Heart left ventricle (tissue), 16 donors: Measurements from ENCODE around the gene CLGN. TPM values are rescaled to one million over a fixed set of nuclear protein-coding genes. Genes with fewer than 3 reads are reported as not detected.
A peak's percentile ranks its signal among the peaks of the same experiment; 100 is the strongest.

Experiments used
- ATAC-seq, 4 donors: fragments of 200-7000 bp; cut with Tn5 transposase; one replicate each; pipeline ENCODE4 v1.9.1; 2020 to 2022; ENCODE audit warnings: moderate library complexity in 4 of 4, mild to moderate bottlenecking in 3 of 4, moderate number of reproducible peaks in 1 of 4
- DNase-seq, 5 donors: peaks; one replicate each; pipeline ENCODE4 v3.0.0-alpha.2; 2020
- H3K27ac ChIP-seq, 12 donors: fragments of 200-600 bp; sonication (generic) in 4 of 12; one replicate each; pipeline versions ENCODE4 v1.5.0 to v1.8.0; 2016 to 2022; ENCODE audit warnings: mild to moderate bottlenecking in 2 of 12
- H3K27me3 ChIP-seq, 9 donors: fragments of 200-600 bp; sonication (generic) in 2 of 9; one replicate each; pipeline versions ENCODE4 v1.5.1 to v1.8.0; 2016 to 2022; ENCODE audit warnings: mild to moderate bottlenecking in 3 of 9
- H3K36me3 ChIP-seq, 9 donors: fragments of 200-600 bp; sonication (generic) in 2 of 9; one replicate each; pipeline versions ENCODE4 v1.5.0 to v1.8.0; 2018 to 2022; ENCODE audit warnings: mild to moderate bottlenecking in 2 of 9
- H3K4me1 ChIP-seq, 12 donors: fragments of 200-600 bp; sonication (generic) in 4 of 12; one replicate each; pipeline versions ENCODE4 v1.5.0 to v1.8.0; 2016 to 2022; ENCODE audit warnings: mild to moderate bottlenecking in 3 of 12
- H3K4me3 ChIP-seq, 12 donors: fragments of 200-600 bp; sonication (generic) in 4 of 12; one replicate each; pipeline versions ENCODE4 v1.5.0 to v1.8.0; 2017 to 2022; ENCODE audit warnings: mild to moderate bottlenecking in 9 of 12, moderate library complexity in 4 of 12
- H3K9me3 ChIP-seq, 12 donors: fragments of 200-600 bp; sonication (generic) in 4 of 12; one replicate each; pipeline versions ENCODE4 v1.5.0 to v1.8.0; 2016 to 2022; ENCODE audit warnings: mild to moderate bottlenecking in 1 of 12
- CTCF ChIP-seq, 12 donors: fragments of 200-600 bp; sonication (generic) in 4 of 12; IDR thresholded peaks; one replicate each; pipeline versions ENCODE4 v1.5.0 to v1.8.0; 2018 to 2022; ENCODE audit warnings: antibody characterized with exemption in 12 of 12, mild to moderate bottlenecking in 5 of 12
- POLR2A ChIP-seq, 2 donors: fragments of 450-650 bp; IDR thresholded peaks; one replicate each; pipeline ENCODE4 v1.6.1; 2017; ENCODE audit warnings: antibody characterized with exemption in 2 of 2, mild to moderate bottlenecking in 2 of 2, moderate library complexity in 2 of 2
- WGBS, 4 donors: extraction: QIAGEN DNeasy Blood & Tissue Kit in 2 of 4; methylation state at CpG; one replicate each; pipeline versions ENCODE4 v1.1.5 to v1.1.7; 2013 to 2018; 5-methylcytosine and 5-hydroxymethylcytosine counted together
- intact Hi-C, 10 donors: fragments of 100-400 bp; cut with DNase I; formaldehyde crosslinking; loops; one replicate each; pipeline versions ENCODE4 v1.11.1 to v1.14.2; 2022
- long read RNA-seq, 3 donors: library from polyadenylated mRNA; unstranded; transcript quantifications; one replicate each; pipeline ENCODE4 v2.0.0, GENCODE V29; 2020 to 2021
- polyA plus RNA-seq, 2 donors: library from polyadenylated mRNA; stranded (reverse); fragments of 200-250 nt; gene quantifications; one replicate each; pipeline ENCODE4 v1.2.3, GENCODE V29; 2013
- total RNA-seq, 9 donors: library from RNA; depleted of rRNA in 2 of 9; stranded (reverse); fragments of >200 nt in 2 of 9; fragmentation: NEBNext Ultra II Directional in 3 of 9; extraction: Animal tissue kit (Norgen Biotek cat#: 25700) in 3 of 9; gene quantifications; one replicate each; pipeline versions ENCODE4 v1.1.0 to v1.2.4, GENCODE V29; 2016 to 2023
- donor health status: ischemic (EF 13 %, LVEDD 7.1; RV severe dilation, severe dysfunction).
- donor health status: healthy with polysubstance abuse.
- donor health status: DM: no; HTN: yes; CAD: no.
- donor health status: DM: no; HTN: no; CAD: no.
- donor health status: ischemic (EF 25% LVEDD 6.9; RV normal size, moderate dysfunction).
- donor health status: ischemic (EF 25% LVEDD 5.7; RV mildly dilated, moderate dysfunction).
- donor health status: healthy.
- donor health status: DM: yes; HTN: yes; CAD: no.
- donor health status: ischemic (EF 35%, LVEDD 5.7; RV mildly dilated, moderate dysfunction).
- donor health status: nonischemic (EF 11% LVEDD 7.7; RV severe dilation, severe dysfunction).
- donor health status: DM: yes; HTN: yes; CAD: no.
- donor health status: PGD.
- donor health status: ischemic (EF 29% LVEDD 5.4; RV normal size, mild dysfunction).
- donor health status: nonischemic (EF 23%, LVEDD 6.1; RV moderate dilation, normal function).

CLGN gene, protein sequence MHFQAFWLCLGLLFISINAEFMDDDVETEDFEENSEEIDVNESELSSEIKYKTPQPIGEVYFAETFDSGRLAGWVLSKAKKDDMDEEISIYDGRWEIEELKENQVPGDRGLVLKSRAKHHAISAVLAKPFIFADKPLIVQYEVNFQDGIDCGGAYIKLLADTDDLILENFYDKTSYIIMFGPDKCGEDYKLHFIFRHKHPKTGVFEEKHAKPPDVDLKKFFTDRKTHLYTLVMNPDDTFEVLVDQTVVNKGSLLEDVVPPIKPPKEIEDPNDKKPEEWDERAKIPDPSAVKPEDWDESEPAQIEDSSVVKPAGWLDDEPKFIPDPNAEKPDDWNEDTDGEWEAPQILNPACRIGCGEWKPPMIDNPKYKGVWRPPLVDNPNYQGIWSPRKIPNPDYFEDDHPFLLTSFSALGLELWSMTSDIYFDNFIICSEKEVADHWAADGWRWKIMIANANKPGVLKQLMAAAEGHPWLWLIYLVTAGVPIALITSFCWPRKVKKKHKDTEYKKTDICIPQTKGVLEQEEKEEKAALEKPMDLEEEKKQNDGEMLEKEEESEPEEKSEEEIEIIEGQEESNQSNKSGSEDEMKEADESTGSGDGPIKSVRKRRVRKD
- total RNA-seq (10 to 100 TPM; 52.6 to 86.4 (median 62.7) TPM), polyA plus RNA-seq (10 to 100 TPM; 29.0 to 41.6 TPM)
- long read RNA-seq, donor 1, transcript CLGN-201 (15 exons, 3,043 nt): major isoform, 86 of 171 reads
- long read RNA-seq, donor 1, partial matches to known transcripts: 76 of 171 reads
- long read RNA-seq, donor 1, other reads (novel, unspliced or antisense): 9 of 171 reads
- long read RNA-seq, donor 2, transcript CLGN-201 (15 exons, 3,043 nt): major isoform, 86 of 483 reads
- long read RNA-seq, donor 2, partial matches to known transcripts: 387 of 483 reads
- long read RNA-seq, donor 2, other reads (novel, unspliced or antisense): 8 of 483 reads
- long read RNA-seq, donor 3, transcript CLGN-201 (15 exons, 3,043 nt): major isoform, 43 of 72 reads
- long read RNA-seq, donor 3, partial matches to known transcripts: 27 of 72 reads
- long read RNA-seq, donor 3, other reads (novel, unspliced or antisense): 2 of 72 reads

- TF ChIP-seq CTCF (IDR thresholded peaks at IDR 0.05) (peak; percentile 15 to 73 (median 52)), POLR2A (IDR thresholded peaks at IDR 0.05) (peak in 1 of 2 donors; percentile 39)
- peak; percentile 84 to 97 (median 94) for ATAC-seq
- H3K4me1 ChIP-seq: peaks cover 0 to 21% (median 0%) of the 10 kb centered on the region in 12 donors
- 0 to 2% (median 1%) methylated on average over 40 to 73 of the region's 73 CpGs for WGBS, 4 donors
- H3K27ac ChIP-seq: peak within 1 kb of the TSS; percentile 66 to 91 (median 82)
- H3K27me3 ChIP-seq: peaks cover 0 to 16% (median 6%) of the 10 kb centered on the region in 9 donors
- intact Hi-C loops: loop anchor here in 5 of 10 donors (2.0 to 5.0 kb wide), 6 partner anchors 40 to 425 kb away; partner anchors contain the start of genes ELMOD2 (in 3 of the 5) and SCOC (in 1 of the 5)
- peak; percentile 73 to 89 (median 81) for DNase-seq
- H3K9me3 ChIP-seq: no peaks in the 10 kb centered on the region
- H3K4me3 ChIP-seq: peak within 1 kb of the TSS; percentile 32 to 80 (median 66)
- no peaks in the 10 kb centered on the region for H3K36me3 ChIP-seq
Observed at GRCh38 chr4:140427106-140427918, at the start of gene CLGN. Gene CLGN (minus strand): TSS chr4:140427648. CDS start chr4:140413078, 14,570 bp downstream.

DNA sequence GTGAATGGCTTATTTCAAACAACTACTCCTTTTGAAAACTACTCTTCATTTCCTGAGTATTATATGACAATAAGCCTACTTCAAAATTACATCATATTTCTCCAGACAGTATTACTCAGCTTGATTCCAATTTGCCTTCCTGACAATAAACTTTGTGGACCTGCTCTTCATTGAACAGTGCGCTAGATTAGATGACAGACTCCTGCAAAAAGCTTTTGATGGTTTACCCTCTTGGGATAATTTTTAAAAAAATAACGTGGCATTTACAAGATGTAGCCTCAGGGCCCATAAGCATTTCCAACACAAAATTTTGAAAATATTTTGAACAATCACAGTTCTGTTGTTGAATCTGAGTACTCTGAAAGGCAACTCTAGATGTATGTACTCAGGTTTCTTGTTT lies 44.7 kb upstream of the CLGN start:
- DNase-seq (no peak), ATAC-seq (no peak)
- WGBS, 4 donors: 70 to 80% (median 74%) methylated on average over 2 of the region's 2 CpGs
- Histone ChIP-seq H3K36me3 (no peaks in the 10 kb centered on the region), H3K27me3 (peaks cover 0 to 11% (median 0%) of the 10 kb centered on the region in 9 donors), H3K4me3 (no peak overlapping the region), H3K4me1 (peaks cover 0 to 5% (median 0%) of the 10 kb centered on the region in 12 donors), H3K9me3 (no peaks in the 10 kb centered on the region), H3K27ac (no peak overlapping the region)
- intact Hi-C loops: no loop called here
- no peak for TF ChIP-seq POLR2A (IDR thresholded peaks at IDR 0.05)
- TF ChIP-seq CTCF (IDR thresholded peaks at IDR 0.05): no peak

GRCh38 chr4:140469791-140470733 lies 42.6 kb upstream of the CLGN start:
- Histone ChIP-seq H3K27ac (no peak overlapping the region), H3K27me3 (peaks cover 0 to 11% (median 0%) of the 10 kb centered on the region in 9 donors), H3K9me3 (no peaks in the 10 kb centered on the region), H3K4me1 (peaks cover 0 to 5% (median 0%) of the 10 kb centered on the region in 12 donors), H3K36me3 (no peaks in the 10 kb centered on the region), H3K4me3 (no peak overlapping the region)
- TF ChIP-seq CTCF (IDR thresholded peaks at IDR 0.05) (no peak), POLR2A (IDR thresholded peaks at IDR 0.05) (no peak)
- intact Hi-C loops: no loop called here
- DNase-seq (peak in 1 of 5 donors; percentile 52), ATAC-seq (peak in 2 of 4 donors; percentile 32 to 78)
- 57 to 73% (median 62%) methylated on average over 27 of the region's 27 CpGs for WGBS, 4 donors
